Activated T-cell treated with anti-CD3 and anti-CD28 coated beads, Interleukin-2, amount 50 U/mL, for 72 hours (primary cell): ENCODE measurements around the gene ROGDI. TPM values are rescaled to one million over a fixed set of nuclear protein-coding genes. Genes with fewer than 3 reads are reported as not detected.

Experiments
- ATAC-seq, 2 donors: fragments of 150-1000 bp; cut with Tn5 transposase; replicated peaks in 1 of 2; 2 replicates each; pipeline ENCODE4 v1.10.0; 2021; ENCODE audit warnings: moderate library complexity in 2 of 2, mild to moderate bottlenecking in 1 of 2
- DNase-seq, 2 donors: peaks; one replicate each; pipeline ENCODE4 v3.0.0; 2021 to 2022; ENCODE audit warnings: mixed read lengths in 1 of 2
- H3K27ac Mint-ChIP-seq: one replicate; pipeline ENCODE4 v1.8.0; 2022; ENCODE audit warnings: mild to moderate bottlenecking, moderate library complexity, mixed read lengths
- H3K27me3 Mint-ChIP-seq: one replicate; pipeline ENCODE4 v1.8.0; 2022; ENCODE audit warnings: low read depth, mixed read lengths
- H3K36me3 Mint-ChIP-seq, 2 donors: one replicate each; pipeline ENCODE4 v1.8.0; 2022; ENCODE audit warnings: mixed read lengths in 2 of 2, mild to moderate bottlenecking in 1 of 2; ENCODE audit not compliant: insufficient read depth in 2 of 2
- H3K4me1 Mint-ChIP-seq: one replicate; pipeline ENCODE4 v1.8.0; 2022; ENCODE audit warnings: low read depth, mixed read lengths
- H3K4me3 Mint-ChIP-seq, 2 donors: one replicate each; pipeline ENCODE4 v1.8.0; 2022; ENCODE audit warnings: mild to moderate bottlenecking in 2 of 2, mixed read lengths in 2 of 2, moderate library complexity in 2 of 2
- H3K9me3 Mint-ChIP-seq, 2 donors: one replicate each; pipeline ENCODE4 v1.8.0; 2022; ENCODE audit warnings: mixed read lengths in 2 of 2
- total RNA-seq, 2 donors: library from RNA; stranded (reverse); gene quantifications; one replicate each; pipeline ENCODE4 v1.2.3, GENCODE V29; 2022

Gene ROGDI
- total RNA-seq, 2 donors from 2014 or later, result 3.7 to 7.4 TPM

GRCh38 chr16:4765511-4766474 is 36.6 kb downstream of the ROGDI start:
- DNase-seq (no peak), ATAC-seq (no peak)
- H3K9me3 Mint-ChIP-seq, result no peaks in the 10 kb centered on the region
- peaks cover 34% of the 10 kb centered on the region for H3K4me1 Mint-ChIP-seq
- H3K27me3 Mint-ChIP-seq, result no peaks in the 10 kb centered on the region
- peak overlapping the region; percentile 89 to 94 for H3K4me3 Mint-ChIP-seq
- peaks cover 0 to 4% of the 10 kb centered on the region in 2 donors for H3K36me3 Mint-ChIP-seq
- H3K27ac Mint-ChIP-seq, result peak overlapping the region; percentile 83

- no peak for DNase-seq
- Mint-ChIP-seq H3K27me3 (no peaks in the 10 kb centered on the region), H3K9me3 (no peaks in the 10 kb centered on the region), H3K27ac (no peak overlapping the region), H3K4me1 (peaks cover 32% of the 10 kb centered on the region), H3K36me3 (peaks cover 2 to 11% of the 10 kb centered on the region in 2 donors), H3K4me3 (no peak overlapping the region)
- ATAC-seq, result no peak
Measured at GRCh38 chr16:4763791-4764190, 38.6 kb downstream of the ROGDI start.

GRCh38 chr16:4762205-4762604 is 40.2 kb downstream of the ROGDI start:
- Mint-ChIP-seq H3K4me3 (no peak overlapping the region), H3K9me3 (no peaks in the 10 kb centered on the region), H3K27ac (no peak overlapping the region), H3K27me3 (no peaks in the 10 kb centered on the region), H3K36me3 (peaks cover 2 to 18% of the 10 kb centered on the region in 2 donors), H3K4me1 (peaks cover 17% of the 10 kb centered on the region)
- ATAC-seq (no peak), DNase-seq (no peak)

DNA sequence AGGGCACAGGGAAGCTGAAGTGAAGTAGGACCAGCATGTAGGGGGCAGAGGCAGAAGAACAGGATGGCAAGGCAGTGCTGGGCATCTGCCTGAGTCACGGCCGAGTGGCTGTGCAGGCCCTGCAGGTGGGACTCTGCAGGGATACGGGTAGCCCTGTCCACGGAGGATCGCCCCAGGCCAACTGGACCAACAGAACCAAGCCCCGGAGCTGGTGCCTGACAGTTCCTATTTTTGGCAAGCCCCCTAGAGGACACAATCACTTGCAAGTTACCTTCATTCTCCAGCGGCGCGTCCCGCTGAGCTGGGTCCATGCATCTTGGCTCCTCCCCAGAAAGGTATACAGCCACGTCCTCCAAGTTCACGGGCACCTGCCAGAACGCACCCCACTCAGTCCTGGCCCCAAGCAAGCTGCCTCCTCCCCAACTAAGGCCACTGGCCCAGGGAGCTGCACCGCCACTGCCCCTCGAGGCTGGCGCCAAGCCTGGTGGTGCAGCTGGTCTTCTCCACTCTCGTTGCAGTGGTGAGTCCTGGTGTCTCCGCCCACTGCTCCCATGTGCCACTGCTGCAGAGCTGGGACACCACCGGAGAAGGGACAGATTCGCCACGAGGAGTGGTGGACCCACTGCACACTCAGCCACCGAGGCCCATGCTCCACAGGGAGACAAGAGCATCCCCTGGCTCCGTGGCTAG is 42.1 kb downstream of the ROGDI start:
- Mint-ChIP-seq H3K9me3 (no peaks in the 10 kb centered on the region), H3K27ac (no peak overlapping the region), H3K4me3 (no peak overlapping the region), H3K36me3 (peaks cover 6 to 27% of the 10 kb centered on the region in 2 donors), H3K4me1 (peaks cover 6% of the 10 kb centered on the region), H3K27me3 (no peaks in the 10 kb centered on the region)
- no peak for ATAC-seq
- no peak for DNase-seq

GRCh38 chr16:4755687-4756086 is 46.7 kb downstream of the ROGDI start:
- Mint-ChIP-seq H3K36me3 (peaks cover 6 to 29% of the 10 kb centered on the region in 2 donors), H3K4me3 (no peak overlapping the region), H3K27me3 (no peaks in the 10 kb centered on the region), H3K4me1 (peaks cover 2% of the 10 kb centered on the region), H3K27ac (no peak overlapping the region), H3K9me3 (no peaks in the 10 kb centered on the region)
- no peak for DNase-seq
- no peak for ATAC-seq

DNA sequence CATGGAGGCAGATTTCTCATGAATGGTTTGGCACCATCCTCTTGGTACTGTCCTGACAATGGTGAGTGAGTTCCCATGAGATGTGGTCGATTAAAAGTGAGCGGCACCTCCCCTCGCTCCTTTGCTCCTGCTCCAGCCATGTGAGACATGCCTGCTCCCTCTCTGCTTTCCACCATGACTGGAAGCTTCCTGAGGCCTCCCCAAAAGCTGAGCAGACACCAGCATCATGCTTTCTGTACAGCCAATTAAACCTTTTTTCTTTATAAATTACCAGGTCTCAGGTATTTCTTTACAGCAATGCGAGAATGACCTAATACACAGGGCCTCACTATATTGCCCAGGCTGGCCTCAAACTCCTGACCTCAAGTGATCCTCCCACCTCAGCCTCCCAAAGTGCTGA is 47.6 kb downstream of the ROGDI start:
- Mint-ChIP-seq H3K4me3 (no peak overlapping the region), H3K4me1 (no peaks in the 10 kb centered on the region), H3K27me3 (no peaks in the 10 kb centered on the region), H3K36me3 (peaks cover 5 to 26% of the 10 kb centered on the region in 2 donors), H3K9me3 (no peaks in the 10 kb centered on the region), H3K27ac (no peak overlapping the region)
- DNase-seq (no peak), ATAC-seq (no peak)

DNA sequence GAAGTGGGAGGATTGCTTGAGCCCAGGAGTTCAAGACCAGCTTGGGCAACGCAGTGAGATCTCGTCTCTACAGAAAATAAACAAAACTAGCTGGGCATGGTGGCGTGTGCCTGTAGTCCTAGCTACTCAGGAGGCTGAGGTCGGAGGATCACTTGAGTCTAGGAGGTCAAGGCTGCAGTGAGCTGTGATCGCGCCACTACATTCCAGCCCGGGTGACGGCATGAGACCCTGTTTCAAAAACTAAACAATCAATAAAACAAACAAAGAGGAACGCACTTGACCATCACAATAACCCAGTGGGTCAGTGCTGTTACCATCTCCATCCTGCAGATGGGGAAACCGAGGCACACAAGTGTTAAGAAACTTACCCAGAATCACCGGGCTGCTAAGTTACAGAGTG is 49.2 kb downstream of the ROGDI start:
- Mint-ChIP-seq H3K27ac (no peak overlapping the region), H3K4me3 (no peak overlapping the region), H3K27me3 (no peaks in the 10 kb centered on the region), H3K36me3 (peaks cover 4 to 18% of the 10 kb centered on the region in 2 donors), H3K9me3 (no peaks in the 10 kb centered on the region), H3K4me1 (peaks cover 12% of the 10 kb centered on the region)
- ATAC-seq, result no peak
- DNase-seq, result no peak

DNA sequence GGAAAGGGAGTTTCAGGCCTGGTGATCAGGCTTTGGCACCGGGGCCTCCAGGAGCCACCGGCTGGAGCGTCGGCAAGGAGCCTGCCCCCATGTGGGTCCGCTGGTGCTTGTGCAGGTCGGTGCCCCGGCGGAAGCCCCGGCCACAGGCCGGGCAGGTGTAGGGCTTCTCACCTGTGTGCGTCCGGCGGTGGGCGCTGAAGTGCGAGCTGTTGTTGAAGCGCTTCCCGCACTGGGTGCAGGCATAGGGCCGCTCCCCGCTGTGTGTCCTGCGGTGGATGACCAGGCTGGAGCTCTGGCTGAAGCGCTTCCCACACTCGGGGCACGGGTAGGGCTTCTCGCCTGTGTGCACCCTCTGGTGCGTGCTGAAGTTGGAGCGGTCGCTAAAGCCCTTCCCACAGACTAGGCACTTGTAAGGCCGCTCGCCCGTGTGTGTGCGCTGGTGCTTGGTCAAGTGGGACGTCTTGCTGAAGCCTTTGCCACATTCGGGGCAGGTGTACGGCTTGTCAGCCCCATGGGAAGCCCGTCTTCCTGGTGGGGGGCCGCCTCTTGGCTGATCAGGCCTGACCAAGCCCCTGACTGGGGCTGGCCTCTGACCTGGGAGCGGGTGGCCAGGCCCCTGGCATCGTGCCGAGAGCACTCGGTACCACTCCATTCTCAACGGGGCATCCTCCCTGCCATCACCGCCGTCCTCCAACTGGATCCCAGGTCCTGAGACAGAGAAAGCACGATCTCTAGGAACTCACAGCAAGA is 49.9 kb downstream of the ROGDI start:
- ATAC-seq, result no peak
- Mint-ChIP-seq H3K9me3 (no peaks in the 10 kb centered on the region), H3K27me3 (no peaks in the 10 kb centered on the region), H3K36me3 (peaks cover 4 to 16% of the 10 kb centered on the region in 2 donors), H3K4me3 (no peak overlapping the region), H3K27ac (no peak overlapping the region), H3K4me1 (peaks cover 19% of the 10 kb centered on the region)
- no peak for DNase-seq

- Mint-ChIP-seq H3K4me3 (no peak overlapping the region), H3K27ac (no peak overlapping the region), H3K27me3 (no peaks in the 10 kb centered on the region), H3K9me3 (no peaks in the 10 kb centered on the region), H3K36me3 (peaks cover 4 to 12% of the 10 kb centered on the region in 2 donors), H3K4me1 (peaks cover 21% of the 10 kb centered on the region)
- DNase-seq (no peak), ATAC-seq (no peak)
Measured at GRCh38 chr16:4750896-4751295, 51.5 kb downstream of the ROGDI start.

- DNase-seq, result no peak
- Mint-ChIP-seq H3K9me3 (no peaks in the 10 kb centered on the region), H3K4me3 (no peak overlapping the region), H3K27me3 (no peaks in the 10 kb centered on the region), H3K36me3 (peaks cover 0 to 2% of the 10 kb centered on the region in 2 donors), H3K4me1 (peaks cover 21% of the 10 kb centered on the region), H3K27ac (no peak overlapping the region)
- ATAC-seq, result no peak
Measured at GRCh38 chr16:4749700-4750257, 52.7 kb downstream of the ROGDI start.

- Mint-ChIP-seq H3K27me3 (no peaks in the 10 kb centered on the region), H3K36me3 (peaks cover 0 to 2% of the 10 kb centered on the region in 2 donors), H3K4me3 (no peak overlapping the region), H3K9me3 (no peaks in the 10 kb centered on the region), H3K4me1 (peaks cover 22% of the 10 kb centered on the region), H3K27ac (no peak overlapping the region)
- ATAC-seq, result no peak
- DNase-seq, result no peak
Measured at GRCh38 chr16:4748682-4749411, 53.6 kb downstream of the ROGDI start.
